Neutrophil (primary cell): ENCODE results near the gene A1BG.

Experiments used
- H3K27ac ChIP-seq: fragments of 200-600 bp; sonication (generic); 2 replicates; pipeline ENCODE4 v1.5.1; 2016; ENCODE audit warnings: mild to moderate bottlenecking, moderate library complexity
- H3K27me3 ChIP-seq: fragments of 200-600 bp; sonication (generic); 2 replicates; pipeline ENCODE4 v1.6.0; 2016; ENCODE audit warnings: mild to moderate bottlenecking
- H3K36me3 ChIP-seq: fragments of 200-600 bp; sonication (generic); 2 replicates; pipeline ENCODE4 v1.5.1; 2017
- H3K4me1 ChIP-seq, 2 experiments: fragments of 200-600 bp in 1 of 2; sonication (generic) in 1 of 2; 1 replicate in 1 of 2; 2 replicates in 1 of 2; pipeline versions ENCODE4 v1.5.1 to v1.6.1; 2013 to 2016; ENCODE audit warnings: low read depth in 1 of 2, low read length in 1 of 2, mild to moderate bottlenecking in 1 of 2, moderate library complexity in 1 of 2; ENCODE audit not compliant: control insufficient read depth in 1 of 2, insufficient read depth in 1 of 2
- H3K4me3 ChIP-seq, 2 experiments: fragments of 200-600 bp in 1 of 2; sonication (generic) in 1 of 2; 1 replicate in 1 of 2; 2 replicates in 1 of 2; pipeline ENCODE4 v1.5.1; 2013 to 2016; ENCODE audit warnings: low read depth in 1 of 2, low read length in 1 of 2, mild to moderate bottlenecking in 1 of 2, moderate library complexity in 1 of 2
- H3K9me3 ChIP-seq: fragments of 200-600 bp; sonication (generic); 2 replicates; pipeline ENCODE4 v1.5.1; 2016
- TF ChIP-seq, protein P1 (sequence below): fragments of 200-600 bp; sonication (generic); IDR thresholded peaks from 2 replicates; pipeline ENCODE4 v1.5.1; 2016; ENCODE audit warnings: antibody characterized with exemption

A1BG gene

DNA sequence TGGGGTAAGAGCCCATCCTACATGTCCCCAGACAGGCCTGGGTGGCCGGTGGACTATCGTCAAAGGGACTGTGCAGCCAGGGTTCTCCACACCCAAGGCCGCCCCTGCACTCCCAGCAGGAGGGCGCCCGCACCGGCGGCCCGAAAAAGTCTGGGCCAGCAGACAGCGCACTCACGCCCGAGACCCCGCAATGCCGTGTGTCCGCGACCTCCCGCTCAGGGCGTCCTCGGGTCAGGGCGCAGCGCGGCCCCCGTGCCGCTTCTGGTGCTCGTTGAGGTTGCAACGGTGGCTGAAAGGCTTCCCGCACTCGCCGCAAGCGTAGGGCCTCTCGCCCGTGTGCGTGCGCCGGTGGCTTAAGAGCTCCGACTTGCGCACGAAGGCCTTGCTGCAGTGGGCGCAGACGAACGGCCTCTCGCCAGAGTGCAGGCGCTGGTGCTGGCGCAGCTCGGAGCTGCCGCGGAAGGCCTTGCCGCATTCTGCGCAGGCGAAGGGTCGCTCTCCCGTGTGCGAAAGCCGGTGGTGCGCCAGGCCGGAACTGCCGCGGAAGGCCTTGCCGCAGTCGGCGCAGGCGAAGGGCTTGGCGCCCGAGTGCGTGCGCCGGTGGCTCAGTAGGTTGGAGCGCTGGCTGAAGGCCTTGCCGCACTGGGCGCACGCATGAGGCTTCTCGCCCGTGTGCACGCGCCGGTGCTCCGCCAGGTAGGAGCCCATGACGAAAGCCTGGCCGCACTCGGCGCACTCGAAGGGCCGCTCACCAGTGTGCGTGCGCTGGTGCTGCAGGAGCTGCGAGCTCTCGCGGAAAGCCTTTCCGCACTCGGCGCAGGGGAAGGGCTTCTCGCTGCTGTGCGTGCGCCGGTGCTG, 2.8 kb upstream of the A1BG start:
- peaks cover 46% of the 10 kb centered on the region for H3K27me3 ChIP-seq
- H3K4me3 ChIP-seq: no peak overlapping the region

DNA sequence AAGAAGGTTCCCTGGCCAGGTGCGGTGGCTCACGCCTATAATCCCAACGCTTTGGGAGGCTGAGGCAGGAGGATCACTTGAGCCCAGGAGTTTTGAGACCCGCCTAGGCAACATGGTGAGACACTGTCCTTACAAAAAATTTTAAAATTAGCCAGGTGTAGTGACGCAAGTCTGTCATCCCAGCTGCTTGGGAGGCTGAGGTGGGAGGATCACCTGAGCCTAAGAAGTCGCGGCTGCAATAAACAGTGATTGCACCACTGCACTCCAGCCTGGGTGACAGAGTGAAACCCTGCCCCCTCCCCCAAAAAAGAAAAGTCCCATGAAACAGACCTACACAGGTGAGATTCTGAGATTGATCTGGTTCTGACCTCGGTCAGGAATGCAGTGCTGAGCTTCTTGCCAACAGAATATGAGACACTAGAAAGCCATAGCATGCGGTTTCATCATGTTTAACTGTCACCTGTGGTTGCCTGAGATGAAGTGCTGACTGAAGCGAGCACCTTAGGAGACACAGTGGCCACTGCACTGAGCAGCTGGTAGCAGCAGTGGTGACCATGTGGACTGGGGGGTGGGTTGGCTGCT, 2.0 kb upstream of the A1BG start:
- Histone ChIP-seq H3K36me3 (no peaks in the 10 kb centered on the region), H3K27me3 (peaks cover 54% of the 10 kb centered on the region), H3K4me3 (no peak overlapping the region), H3K9me3 (no peaks in the 10 kb centered on the region), H3K27ac (no peak overlapping the region), H3K4me1 (peaks cover 11% of the 10 kb centered on the region in 2 experiments)
- TF ChIP-seq, protein P1, sequence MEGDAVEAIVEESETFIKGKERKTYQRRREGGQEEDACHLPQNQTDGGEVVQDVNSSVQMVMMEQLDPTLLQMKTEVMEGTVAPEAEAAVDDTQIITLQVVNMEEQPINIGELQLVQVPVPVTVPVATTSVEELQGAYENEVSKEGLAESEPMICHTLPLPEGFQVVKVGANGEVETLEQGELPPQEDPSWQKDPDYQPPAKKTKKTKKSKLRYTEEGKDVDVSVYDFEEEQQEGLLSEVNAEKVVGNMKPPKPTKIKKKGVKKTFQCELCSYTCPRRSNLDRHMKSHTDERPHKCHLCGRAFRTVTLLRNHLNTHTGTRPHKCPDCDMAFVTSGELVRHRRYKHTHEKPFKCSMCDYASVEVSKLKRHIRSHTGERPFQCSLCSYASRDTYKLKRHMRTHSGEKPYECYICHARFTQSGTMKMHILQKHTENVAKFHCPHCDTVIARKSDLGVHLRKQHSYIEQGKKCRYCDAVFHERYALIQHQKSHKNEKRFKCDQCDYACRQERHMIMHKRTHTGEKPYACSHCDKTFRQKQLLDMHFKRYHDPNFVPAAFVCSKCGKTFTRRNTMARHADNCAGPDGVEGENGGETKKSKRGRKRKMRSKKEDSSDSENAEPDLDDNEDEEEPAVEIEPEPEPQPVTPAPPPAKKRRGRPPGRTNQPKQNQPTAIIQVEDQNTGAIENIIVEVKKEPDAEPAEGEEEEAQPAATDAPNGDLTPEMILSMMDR: no peak

More for the DNA sequence above, 2.8 kb upstream of the A1BG start:
- no peak overlapping the region for H3K27ac ChIP-seq
- TF ChIP-seq, protein P1: no peak
- H3K4me1 ChIP-seq: peaks cover 10 to 11% of the 10 kb centered on the region in 2 experiments
- no peaks in the 10 kb centered on the region for H3K9me3 ChIP-seq
- H3K36me3 ChIP-seq: no peaks in the 10 kb centered on the region

DNA sequence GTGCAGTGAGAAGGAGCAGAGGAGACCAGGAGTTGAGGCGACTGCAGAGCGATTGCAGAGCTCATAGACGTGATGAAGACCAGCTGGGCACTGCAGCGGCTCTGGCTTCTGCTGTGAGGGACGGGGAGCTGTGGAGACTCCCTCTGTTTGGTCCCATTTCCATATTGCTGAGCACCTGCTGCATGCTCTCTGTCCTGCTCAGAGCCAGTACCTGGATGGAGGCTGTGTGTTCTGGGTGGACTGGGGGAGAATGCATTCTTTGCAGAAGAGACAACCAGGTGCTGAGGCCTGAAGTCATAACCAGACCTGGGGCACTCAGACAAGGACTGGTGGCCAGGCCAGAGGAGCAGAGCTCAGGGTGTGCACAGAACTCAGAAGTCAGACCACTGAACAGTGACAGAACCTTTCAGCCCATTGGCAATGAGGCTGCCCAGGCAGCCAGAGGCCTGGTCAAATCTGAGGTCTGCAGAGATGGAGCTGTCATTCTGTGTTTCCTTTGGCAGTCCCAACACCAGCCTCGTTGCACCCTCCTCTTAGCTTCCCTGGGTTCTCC, 1.3 kb upstream of the A1BG start:
- no peaks in the 10 kb centered on the region for H3K9me3 ChIP-seq
- H3K36me3 ChIP-seq: no peaks in the 10 kb centered on the region
- TF ChIP-seq, protein P1: no peak
- H3K27ac ChIP-seq: no peak overlapping the region
- H3K27me3 ChIP-seq: peaks cover 62% of the 10 kb centered on the region
- H3K4me3 ChIP-seq: no peak overlapping the region
- H3K4me1 ChIP-seq: peaks cover 11 to 16% of the 10 kb centered on the region in 2 experiments

DNA sequence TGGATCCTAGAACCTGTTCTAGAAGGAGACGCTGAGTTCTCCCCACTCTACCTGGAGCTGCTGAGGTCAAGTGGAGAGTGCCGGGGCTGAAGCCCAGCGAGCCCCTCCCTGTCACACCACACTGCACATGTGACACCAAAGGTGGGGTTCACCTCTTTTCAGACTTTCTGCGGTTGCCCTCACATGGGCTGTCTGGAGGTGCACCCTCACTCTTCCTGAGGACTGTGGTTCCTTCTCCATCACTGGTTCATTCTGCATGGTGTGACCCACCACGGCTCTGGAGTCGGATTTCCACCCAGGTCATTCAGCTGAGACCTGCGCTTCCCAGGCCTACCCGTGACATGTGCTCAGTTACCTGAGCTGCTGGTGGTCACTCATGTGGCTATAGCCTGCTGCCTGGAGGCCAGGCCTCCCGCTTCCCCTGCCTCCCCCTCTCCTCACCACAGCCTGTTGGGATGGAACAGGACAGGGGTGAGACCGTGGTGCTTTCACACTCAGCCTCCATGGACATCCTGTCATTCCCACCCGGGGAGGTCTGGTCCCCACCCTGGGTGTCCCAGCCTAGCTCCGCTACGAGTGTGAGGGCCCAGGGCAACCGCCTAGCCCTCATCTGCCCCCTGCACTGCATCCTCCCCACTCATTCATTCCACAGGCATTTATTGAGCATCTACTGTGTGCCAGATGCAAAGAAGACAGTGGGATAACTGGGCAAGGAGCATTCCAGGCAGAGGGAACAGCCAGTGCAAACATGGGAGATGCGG, 605 bp upstream of the A1BG start:
- Histone ChIP-seq H3K4me1 (peaks cover 11 to 16% of the 10 kb centered on the region in 2 experiments), H3K27me3 (peaks cover 68% of the 10 kb centered on the region), H3K27ac (no peak overlapping the region), H3K9me3 (no peaks in the 10 kb centered on the region), H3K4me3 (no peak overlapping the region), H3K36me3 (no peaks in the 10 kb centered on the region)
- TF ChIP-seq, protein P1: no peak

DNA sequence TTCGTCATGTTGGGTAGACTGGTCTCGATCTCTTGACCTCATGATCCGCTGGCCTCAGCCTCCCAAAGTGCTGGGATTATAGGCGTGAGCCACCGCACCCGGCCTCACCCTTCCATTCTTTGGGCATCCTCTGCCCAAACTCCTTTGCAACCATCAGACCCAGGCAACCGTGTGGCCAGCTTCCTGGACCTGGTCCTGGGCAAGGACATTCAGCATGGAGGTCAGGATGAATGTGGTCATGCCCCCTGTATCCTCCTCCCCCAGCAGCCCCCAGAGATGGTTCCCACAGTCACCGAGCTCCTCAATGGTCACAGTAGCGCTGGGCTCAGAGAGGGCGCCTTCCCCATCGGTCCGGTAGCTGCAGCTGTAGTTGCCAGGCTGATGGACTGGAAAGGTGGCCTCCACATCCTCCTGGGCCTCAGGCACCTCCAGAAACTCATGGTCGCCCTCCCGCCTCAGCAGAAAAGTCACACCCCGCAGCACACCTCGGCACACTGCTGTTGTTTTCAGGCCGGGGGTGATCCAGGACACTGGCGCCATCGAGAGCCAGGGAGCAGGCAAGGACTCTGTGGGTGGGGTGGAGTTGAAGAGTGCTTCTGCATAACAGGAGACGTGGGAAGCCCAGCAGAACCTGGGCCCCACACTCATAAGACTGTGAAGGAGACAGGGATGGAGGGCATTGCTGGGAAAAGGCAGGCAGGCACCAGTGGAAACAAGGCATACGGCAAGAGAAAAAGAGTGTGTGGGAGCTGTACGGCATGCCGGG, 1.1 kb downstream of the A1BG start:
- TF ChIP-seq, protein P1: no peak
- no peaks in the 10 kb centered on the region for H3K36me3 ChIP-seq
- H3K4me1 ChIP-seq: peaks cover 21 to 23% of the 10 kb centered on the region in 2 experiments

More for the DNA sequence above, 1.1 kb downstream of the A1BG start:
- Histone ChIP-seq H3K27ac (no peak overlapping the region), H3K27me3 (peaks cover 73% of the 10 kb centered on the region), H3K4me3 (no peak overlapping the region), H3K9me3 (no peaks in the 10 kb centered on the region)
